Progenitor cell of endocrine pancreas (in vitro differentiated cells): ENCODE data around the gene UST. TPM values are rescaled to one million over a fixed set of nuclear protein-coding genes. Genes with fewer than 3 reads are reported as not detected.

Experiments used
- DNase-seq: peaks from one replicate; pipeline ENCODE4 v3.0.0; 2021; ENCODE audit warnings: low spot score; ENCODE audit not compliant: unreplicated experiment
- H3K27ac Mint-ChIP-seq: 2 replicates; pipeline ENCODE4 v1.8.0; 2021; ENCODE audit warnings: mild to moderate bottlenecking, moderate library complexity, mixed read lengths
- H3K27me3 Mint-ChIP-seq: 2 replicates; pipeline ENCODE4 v1.8.0; 2021; ENCODE audit warnings: mixed read lengths
- H3K36me3 Mint-ChIP-seq: 2 replicates; pipeline ENCODE4 v1.8.0; 2022; ENCODE audit warnings: mixed read lengths; ENCODE audit not compliant: insufficient read depth
- H3K4me1 Mint-ChIP-seq: 2 replicates; pipeline ENCODE4 v1.8.0; 2021; ENCODE audit warnings: low read depth, mixed read lengths
- H3K4me3 Mint-ChIP-seq: 2 replicates; pipeline ENCODE4 v1.8.0; 2021; ENCODE audit warnings: low read depth, mild to moderate bottlenecking, moderate library complexity, mixed read lengths
- H3K9me3 Mint-ChIP-seq: 2 replicates; pipeline ENCODE4 v1.8.0; 2021; ENCODE audit warnings: low read depth, mixed read lengths
- total RNA-seq: library from RNA; stranded (reverse); gene quantifications from 2 replicates; pipeline ENCODE4 v1.2.1, GENCODE V29; 2021
- TF ChIP-seq, protein P1 (sequence below): fragments of 200-600 bp; sonication (generic); IDR thresholded peaks from one replicate; pipeline ENCODE4 v1.5.0; 2021; ENCODE audit warnings: antibody characterized with exemption, mild to moderate bottlenecking; ENCODE audit not compliant: unreplicated experiment

Gene UST
- total RNA-seq, 1 donor from 2014 or later = 2.9 TPM

DNA sequence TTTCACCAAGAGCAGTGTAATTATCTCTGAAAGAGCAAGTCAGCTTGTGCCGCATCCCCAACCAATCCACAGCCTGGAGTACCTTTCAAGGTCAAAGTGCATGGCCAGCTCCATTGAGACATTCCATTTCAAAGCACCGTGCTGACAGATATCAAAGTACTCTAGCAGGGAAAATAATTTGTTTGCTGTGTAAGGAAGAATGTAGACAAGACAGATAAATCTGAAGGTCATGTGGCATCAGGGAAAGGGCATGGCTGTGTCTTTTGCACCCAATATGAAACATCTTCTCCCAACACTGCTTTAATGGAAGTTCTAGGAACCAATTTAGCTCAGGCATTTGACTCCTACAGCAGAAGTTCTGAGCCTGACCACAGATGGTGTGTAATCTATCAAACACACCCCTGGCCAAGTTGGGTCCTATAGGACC lies 328.0 kb downstream of the UST start:
- Mint-ChIP-seq H3K9me3 (peaks cover 5% of the 10 kb centered on the region), H3K27ac (no peak overlapping the region), H3K27me3 (no peaks in the 10 kb centered on the region), H3K4me1 (peaks cover 2% of the 10 kb centered on the region), H3K36me3 (peaks cover 4% of the 10 kb centered on the region), H3K4me3 (no peak overlapping the region)
- no peak for DNase-seq
- TF ChIP-seq, protein P1, sequence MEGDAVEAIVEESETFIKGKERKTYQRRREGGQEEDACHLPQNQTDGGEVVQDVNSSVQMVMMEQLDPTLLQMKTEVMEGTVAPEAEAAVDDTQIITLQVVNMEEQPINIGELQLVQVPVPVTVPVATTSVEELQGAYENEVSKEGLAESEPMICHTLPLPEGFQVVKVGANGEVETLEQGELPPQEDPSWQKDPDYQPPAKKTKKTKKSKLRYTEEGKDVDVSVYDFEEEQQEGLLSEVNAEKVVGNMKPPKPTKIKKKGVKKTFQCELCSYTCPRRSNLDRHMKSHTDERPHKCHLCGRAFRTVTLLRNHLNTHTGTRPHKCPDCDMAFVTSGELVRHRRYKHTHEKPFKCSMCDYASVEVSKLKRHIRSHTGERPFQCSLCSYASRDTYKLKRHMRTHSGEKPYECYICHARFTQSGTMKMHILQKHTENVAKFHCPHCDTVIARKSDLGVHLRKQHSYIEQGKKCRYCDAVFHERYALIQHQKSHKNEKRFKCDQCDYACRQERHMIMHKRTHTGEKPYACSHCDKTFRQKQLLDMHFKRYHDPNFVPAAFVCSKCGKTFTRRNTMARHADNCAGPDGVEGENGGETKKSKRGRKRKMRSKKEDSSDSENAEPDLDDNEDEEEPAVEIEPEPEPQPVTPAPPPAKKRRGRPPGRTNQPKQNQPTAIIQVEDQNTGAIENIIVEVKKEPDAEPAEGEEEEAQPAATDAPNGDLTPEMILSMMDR = no peak

DNA sequence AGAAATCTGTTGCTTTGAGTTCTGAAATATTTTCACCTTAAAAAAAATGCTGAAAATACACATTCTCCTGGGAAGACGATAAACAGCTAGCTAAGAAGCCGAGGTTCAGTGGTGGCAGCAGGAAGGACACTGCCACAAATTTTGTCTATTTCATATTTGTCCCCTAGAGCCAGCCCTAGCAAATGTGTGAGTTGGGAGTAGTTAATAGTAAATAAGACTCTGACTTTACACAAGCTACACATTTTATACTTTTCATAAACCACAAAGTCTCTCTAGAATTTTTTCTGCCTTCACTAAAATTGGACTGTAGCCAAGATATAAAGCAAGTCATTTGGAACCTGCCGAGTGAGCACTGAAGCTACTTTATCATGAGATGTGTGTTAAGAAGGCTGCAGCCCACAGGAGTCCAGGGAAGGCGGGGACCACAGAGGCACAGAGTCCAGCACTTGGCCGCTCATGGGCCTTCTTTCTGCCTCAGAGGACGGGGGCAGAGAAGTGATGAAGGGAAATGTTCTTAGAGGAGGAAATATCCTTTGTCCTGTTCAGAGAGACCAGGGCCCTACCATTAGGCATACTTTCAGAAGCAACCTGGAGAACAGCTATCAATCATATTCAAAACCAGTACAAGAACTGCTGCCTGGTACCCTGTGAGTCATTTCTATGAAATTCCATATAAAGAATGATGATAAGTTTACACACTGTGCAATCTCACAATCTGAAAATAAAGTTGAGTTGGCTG lies 329.0 kb downstream of the UST start:
- peaks cover 3% of the 10 kb centered on the region for H3K27me3 Mint-ChIP-seq
- H3K4me1 Mint-ChIP-seq = peaks cover 6% of the 10 kb centered on the region
- TF ChIP-seq, protein P1 = no peak
- no peak overlapping the region for H3K27ac Mint-ChIP-seq
- no peak for DNase-seq
- peaks cover 4% of the 10 kb centered on the region for H3K36me3 Mint-ChIP-seq
- H3K4me3 Mint-ChIP-seq = no peak overlapping the region
- H3K9me3 Mint-ChIP-seq = peaks cover 5% of the 10 kb centered on the region

GRCh38 chr6:149076355-149076734 lies 329.5 kb downstream of the UST start:
- no peak for DNase-seq
- H3K27ac Mint-ChIP-seq = no peak overlapping the region
- no peak overlapping the region for H3K4me3 Mint-ChIP-seq
- H3K36me3 Mint-ChIP-seq = peaks cover 4% of the 10 kb centered on the region
- H3K27me3 Mint-ChIP-seq = peaks cover 6% of the 10 kb centered on the region
- TF ChIP-seq, protein P1 = no peak
- H3K4me1 Mint-ChIP-seq = peaks cover 9% of the 10 kb centered on the region
- peaks cover 5% of the 10 kb centered on the region for H3K9me3 Mint-ChIP-seq

- no peak overlapping the region for H3K4me3 Mint-ChIP-seq
- H3K27ac Mint-ChIP-seq = no peak overlapping the region
- H3K27me3 Mint-ChIP-seq = peaks cover 6% of the 10 kb centered on the region
- peaks cover 3% of the 10 kb centered on the region for H3K36me3 Mint-ChIP-seq
- H3K4me1 Mint-ChIP-seq = peaks cover 9% of the 10 kb centered on the region
- no peak for DNase-seq
- no peaks in the 10 kb centered on the region for H3K9me3 Mint-ChIP-seq
- TF ChIP-seq, protein P1 = no peak
Observed at GRCh38 chr6:149077208-149077607, 330.4 kb downstream of the UST start.

DNA sequence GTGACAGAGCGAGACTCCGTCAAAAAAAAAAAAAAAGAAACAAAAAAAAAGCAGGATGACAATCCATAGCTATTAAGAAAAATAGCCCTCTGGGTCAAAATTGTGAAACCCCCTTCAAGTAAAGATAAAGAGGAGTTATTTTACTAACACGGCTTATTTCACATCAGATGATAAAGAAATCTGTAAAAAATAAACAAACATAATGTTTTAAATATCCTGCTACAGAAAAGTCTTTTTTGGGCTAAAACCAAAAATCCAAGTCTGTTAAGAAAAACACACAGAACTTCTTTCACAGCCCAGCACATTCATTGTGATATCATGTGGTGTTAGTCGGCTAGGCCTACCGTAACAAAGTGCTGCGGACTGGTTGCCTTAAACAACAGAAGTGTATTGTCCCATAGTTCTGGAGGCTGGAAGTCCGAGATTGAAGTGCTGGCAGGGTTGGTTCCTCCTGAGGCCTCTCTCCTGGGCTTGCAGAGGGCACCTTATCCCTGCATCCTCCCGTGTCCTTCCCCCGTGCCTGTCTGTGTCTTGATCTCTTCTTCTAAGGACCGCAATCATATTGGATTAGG lies 331.5 kb downstream of the UST start:
- Mint-ChIP-seq H3K27me3 (peaks cover 6% of the 10 kb centered on the region), H3K27ac (no peak overlapping the region), H3K9me3 (no peaks in the 10 kb centered on the region), H3K4me3 (no peak overlapping the region), H3K4me1 (peaks cover 9% of the 10 kb centered on the region), H3K36me3 (peaks cover 3% of the 10 kb centered on the region)
- DNase-seq = no peak
- TF ChIP-seq, protein P1 = no peak
